ENCODE data around the gene EYS.

DNA sequence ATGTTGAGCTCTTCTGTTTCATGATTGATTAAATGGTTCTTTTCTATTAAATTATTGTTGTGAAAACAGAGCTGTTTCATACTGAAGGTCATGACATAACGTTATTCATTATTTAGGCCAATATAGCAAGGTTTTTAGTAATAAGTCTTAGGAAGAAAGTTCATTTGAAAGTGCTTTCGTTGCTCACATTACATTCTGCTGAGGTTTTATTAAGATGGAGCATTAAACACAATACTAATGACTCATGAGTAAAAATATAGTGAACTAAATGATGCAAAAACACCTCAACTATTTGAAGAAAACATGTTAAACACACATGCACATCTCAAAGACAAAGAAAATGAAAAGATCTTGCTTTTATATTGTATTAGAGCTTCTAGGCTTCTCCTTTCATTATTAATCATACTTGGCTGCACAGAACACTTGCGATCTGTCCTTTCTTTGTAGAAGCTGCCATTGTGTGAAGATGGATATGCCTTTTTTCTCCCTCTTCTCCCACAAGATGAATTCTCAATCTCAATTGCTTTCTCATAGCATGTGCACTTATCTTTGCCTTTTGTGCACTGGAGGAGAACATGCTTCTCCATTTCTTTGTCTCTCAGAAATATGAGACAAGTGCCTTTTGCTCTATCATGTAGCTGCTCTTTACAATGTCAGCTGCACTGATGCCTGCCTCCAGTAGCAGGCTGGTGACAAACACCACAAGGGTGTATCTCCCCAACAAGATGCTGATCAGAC lies 1759.1 kb downstream of the EYS start:
- TF ChIP-seq JUN (IDR thresholded peaks at IDR 0.05; ENCODE audit: low read depth, low read length) (no peak), SIN3A (conservative IDR thresholded peaks at IDR 0.05 in 1 of 2, IDR thresholded peaks at IDR 0.05 in 1 of 2; ENCODE audit: low read depth in 1 of 2, low read length in 2 of 2) (no peak), EP300 (IDR thresholded peaks at IDR 0.05; ENCODE audit: borderline replicate concordance in 1 of 2, low read depth in 2 of 2, low read length in 2 of 2) (no peak), SIRT6 (IDR thresholded peaks at IDR 0.05; ENCODE audit: low read length) (no peak), KDM1A (IDR thresholded peaks at IDR 0.05; ENCODE audit: borderline replicate concordance, low read length) (no peak)
- TF ChIP-seq, protein P1, sequence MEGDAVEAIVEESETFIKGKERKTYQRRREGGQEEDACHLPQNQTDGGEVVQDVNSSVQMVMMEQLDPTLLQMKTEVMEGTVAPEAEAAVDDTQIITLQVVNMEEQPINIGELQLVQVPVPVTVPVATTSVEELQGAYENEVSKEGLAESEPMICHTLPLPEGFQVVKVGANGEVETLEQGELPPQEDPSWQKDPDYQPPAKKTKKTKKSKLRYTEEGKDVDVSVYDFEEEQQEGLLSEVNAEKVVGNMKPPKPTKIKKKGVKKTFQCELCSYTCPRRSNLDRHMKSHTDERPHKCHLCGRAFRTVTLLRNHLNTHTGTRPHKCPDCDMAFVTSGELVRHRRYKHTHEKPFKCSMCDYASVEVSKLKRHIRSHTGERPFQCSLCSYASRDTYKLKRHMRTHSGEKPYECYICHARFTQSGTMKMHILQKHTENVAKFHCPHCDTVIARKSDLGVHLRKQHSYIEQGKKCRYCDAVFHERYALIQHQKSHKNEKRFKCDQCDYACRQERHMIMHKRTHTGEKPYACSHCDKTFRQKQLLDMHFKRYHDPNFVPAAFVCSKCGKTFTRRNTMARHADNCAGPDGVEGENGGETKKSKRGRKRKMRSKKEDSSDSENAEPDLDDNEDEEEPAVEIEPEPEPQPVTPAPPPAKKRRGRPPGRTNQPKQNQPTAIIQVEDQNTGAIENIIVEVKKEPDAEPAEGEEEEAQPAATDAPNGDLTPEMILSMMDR (IDR thresholded peaks at IDR 0.05; ENCODE audit: control extremely low read depth in 1 of 3, insufficient read depth in 1 of 3, low read depth in 1 of 3, low read length in 3 of 3): no peak

All from H1 (cell line).